ENCODE results near the gene BAIAP2.

BAIAP2 gene

DNA sequence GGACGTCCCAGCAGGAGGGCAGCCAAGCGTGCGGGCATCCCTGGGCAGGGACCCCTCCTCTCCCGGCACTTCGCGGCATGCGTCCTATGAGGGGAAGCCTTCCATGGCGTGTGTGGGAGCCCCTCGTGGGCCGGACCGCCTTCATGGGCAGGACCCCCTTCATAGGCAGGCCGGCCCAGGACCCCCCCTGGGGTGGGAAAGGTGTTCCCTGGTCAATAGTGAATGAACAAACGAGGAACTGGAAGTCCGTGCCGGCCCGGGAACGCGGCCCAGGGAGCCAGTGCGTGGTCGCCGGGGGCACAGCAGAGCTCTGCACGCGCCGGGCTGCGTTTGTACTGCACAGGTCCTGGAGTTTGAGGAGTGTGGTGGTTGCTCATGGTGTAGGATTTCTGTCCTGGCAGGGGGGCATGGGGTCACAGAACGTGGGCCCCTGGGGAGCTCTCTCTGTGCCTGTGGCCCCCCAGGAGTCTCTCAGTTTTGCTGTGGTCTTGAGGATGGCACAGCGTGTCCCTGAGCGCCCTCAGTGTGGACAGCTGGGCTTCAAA lies 13.9 kb downstream of the BAIAP2 start:
- intact Hi-C loops (cut with DNase I): no loop called here
- no peak for DNase-seq

DNA sequence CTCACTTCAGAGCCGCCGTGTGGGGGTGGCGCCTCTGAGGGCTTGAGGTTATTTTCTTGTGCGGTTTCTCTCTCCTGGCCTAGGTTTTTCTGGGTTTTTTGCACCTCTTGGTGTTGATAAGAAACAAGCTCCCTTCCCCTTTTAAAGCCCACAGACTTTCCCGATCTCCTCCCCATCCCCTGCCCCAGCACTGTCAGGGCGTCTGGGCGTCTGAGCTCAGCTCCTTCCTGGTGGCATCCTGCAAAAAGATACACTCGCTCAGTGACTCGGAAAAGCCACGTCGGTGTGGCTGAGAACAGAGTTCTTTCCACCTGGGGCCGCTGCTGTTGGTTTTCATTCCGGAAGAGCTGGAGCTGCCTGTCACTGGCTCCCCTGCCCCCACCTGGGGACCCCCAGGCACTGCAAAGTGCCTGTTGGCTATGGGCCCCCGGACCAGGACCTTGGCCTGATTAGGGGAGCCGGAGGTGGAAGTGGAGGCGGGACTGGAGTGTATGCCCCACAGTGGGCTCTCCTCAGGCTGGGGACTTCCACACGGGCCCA lies 14.5 kb downstream of the BAIAP2 start:
- no peak for DNase-seq
- intact Hi-C loops (cut with DNase I): no loop called here

DNA sequence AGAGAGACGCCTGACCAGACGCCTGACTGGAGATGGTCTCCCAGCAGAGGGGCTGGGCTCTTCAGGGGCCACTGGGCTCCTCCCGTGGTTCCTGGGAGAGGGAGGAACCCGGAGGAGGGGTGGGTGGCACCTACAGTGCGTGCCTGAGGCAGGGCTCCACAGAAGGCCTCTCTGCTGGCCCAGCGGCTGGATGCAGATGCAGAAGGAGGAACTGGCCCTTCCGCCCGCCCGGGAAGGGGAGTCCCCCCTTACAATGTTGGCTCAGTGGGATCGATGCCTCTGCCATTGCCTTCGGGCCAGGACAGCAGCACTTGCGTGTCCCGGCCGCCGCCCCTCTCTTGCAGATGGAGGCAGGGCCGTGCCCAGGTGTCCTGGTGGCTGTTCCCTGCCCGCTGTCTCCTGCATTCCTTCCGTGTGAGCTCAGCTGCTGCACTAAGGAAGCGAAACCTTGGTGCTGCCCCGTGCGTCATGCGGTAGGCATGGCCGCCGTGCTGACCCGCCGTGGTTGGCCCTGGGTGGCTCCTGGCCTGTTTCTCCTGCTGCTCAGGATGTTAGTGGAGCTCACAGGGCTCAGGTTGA lies 15.1 kb downstream of the BAIAP2 start:
- intact Hi-C loops (cut with DNase I): no loop called here
- DNase-seq: peak in 1 of 10 donors; percentile 91

DNA sequence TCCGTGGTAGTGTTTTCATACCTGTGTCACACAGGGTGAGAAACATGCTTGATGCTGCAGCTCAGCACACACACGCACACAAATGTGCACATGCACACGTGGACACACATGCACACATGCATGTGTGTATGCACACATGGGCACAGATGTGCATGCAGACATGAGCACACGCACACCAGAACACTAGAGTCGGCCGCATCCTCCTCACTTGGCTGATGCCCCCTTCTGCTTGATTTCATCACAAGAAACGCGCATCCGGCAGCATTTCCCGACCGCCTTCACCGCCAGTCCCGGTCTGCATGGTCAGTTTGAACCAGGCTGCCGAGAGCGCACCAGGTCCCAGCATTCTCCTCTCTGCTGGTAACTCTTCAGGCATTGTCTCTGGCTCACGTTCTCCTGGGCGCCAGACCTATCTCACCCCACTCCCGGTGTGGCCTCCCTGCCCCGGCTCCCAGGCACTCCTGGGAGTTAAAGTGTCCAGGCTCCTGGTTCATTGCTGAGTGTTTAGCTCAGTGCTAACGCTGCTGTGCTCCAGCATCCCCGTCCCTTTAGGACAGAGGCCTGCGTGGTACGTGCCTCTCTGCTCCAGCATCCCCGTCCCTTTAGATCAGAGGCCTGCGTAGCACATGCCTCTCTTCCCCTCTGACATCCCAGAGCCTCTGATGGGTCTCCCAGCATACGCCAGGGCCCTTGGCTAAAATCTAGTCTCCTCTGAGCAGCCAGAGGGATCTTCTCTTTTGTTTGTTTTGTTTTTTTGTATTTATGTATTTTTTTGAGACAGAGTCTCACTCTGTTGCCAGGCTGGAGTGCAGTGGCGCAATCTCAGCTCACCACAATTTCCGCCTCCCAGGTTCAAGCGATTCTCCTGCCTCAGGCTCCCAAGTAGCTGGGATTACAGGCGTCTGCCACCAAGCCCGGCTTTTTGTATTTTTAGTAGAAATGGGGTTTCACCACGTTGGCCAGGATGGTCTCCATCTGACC lies 16.0 kb downstream of the BAIAP2 start:
- no peak for DNase-seq
- intact Hi-C loops (cut with DNase I): no loop called here

DNA sequence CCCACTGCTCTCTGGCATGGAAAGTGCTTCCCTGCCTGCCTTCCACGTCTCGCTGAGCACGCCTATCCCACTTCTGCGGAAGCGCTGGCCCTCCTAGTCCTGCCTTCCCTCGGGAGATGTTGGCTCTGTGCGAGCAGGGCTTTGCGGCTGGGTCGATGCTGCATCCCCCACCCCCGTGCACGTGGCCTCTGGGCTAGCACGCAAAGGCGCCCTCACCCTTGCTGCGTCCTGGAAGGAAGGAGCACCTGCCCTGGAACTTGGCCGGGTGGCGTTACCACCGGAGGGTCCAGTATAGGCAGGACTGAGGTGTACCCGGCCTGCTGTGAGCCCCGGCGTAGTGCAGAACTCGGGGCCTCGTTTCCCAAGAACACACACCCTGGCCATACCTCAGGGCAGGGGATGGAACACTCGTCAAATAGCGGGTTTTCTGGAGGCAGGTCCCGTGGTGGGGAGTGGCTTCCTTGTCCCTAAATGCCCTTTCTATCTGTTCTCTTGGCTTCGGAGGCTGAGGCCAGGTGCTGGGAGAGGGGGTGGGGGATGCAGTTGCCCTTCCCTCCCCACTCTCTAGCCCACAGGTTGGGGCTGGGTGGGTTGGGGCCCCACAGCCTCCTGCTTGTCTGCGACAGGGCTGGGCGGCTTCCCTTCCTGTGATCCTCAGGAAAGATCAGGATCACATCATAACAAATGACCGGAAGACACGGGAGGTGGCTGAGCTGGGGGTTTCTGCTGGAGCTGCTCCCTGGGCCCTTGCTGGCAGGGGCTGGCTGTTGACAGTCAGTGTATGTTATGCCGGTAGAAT lies 17.4 kb downstream of the BAIAP2 start:
- intact Hi-C loops (cut with DNase I): no loop called here
- peak in 1 of 10 donors; percentile 80 for DNase-seq

DNA sequence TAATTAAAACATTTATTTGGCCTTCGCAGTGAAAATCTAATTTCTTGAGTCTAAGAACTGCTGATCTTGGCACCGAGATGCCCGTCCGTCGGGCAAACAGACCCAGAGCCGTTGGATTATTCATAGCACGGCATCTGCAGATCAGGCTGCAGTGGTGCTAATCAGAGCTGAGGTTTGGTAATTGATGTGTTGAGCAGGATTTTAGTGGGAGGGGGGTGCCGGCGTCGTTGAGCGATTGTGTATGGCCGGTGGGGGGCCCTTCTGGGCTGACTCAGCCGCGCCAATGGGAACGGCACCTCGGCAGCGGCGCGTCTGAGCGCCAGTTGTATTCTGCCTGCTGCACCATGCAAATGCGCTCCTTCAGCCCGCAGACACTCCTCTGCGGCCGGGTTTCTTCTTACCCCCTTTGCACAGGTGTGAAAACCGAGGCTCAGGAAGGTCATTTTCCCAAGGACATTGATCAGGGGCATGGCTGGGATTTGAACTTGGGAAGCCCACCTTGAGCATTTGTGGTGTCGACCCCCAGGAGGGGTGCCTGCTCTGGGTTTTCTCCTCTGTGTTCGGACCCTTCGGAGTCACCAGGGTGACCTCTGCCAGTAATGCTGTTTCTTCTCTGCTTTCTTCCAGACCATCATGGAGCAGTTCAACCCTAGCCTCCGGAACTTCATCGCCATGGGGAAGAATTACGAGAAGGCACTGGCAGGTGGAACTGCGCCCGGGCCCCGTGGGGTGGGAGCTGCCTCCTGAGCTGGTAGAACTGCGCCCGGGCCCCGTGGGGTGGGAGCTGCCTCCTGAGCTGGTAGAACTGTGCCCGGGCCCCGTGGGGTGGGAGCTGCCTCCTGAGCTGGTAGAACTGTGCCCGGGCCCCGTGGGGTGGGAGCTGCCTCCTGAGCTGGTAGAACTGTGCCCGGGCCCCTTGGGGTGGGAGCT lies 18.4 kb downstream of the BAIAP2 start:
- intact Hi-C loops (cut with DNase I): no loop called here
- DNase-seq: peak in 7 of 10 donors; percentile 50 to 95 (median 80)

DNA sequence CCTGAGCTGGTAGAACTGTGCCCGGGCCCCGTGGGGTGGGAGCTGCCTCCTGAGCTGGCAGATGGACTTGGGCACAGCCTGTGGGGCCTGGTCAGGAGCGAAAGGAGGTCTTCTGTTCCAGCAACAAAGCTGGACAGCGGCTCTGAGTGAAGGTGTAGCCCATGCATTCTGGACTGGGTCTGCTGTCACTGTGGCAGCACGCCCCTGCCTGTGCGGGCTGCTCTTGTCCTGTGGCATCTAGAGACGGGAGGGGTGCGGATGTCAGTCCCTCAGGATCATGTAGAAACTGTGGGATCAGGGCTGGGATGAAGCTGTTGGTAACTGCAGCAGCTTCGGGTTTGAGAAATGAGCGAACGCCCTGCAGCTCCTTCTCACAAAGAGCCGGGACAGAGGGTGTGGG lies 19.4 kb downstream of the BAIAP2 start:
- intact Hi-C loops (cut with DNase I): no loop called here
- DNase-seq: no peak

DNA sequence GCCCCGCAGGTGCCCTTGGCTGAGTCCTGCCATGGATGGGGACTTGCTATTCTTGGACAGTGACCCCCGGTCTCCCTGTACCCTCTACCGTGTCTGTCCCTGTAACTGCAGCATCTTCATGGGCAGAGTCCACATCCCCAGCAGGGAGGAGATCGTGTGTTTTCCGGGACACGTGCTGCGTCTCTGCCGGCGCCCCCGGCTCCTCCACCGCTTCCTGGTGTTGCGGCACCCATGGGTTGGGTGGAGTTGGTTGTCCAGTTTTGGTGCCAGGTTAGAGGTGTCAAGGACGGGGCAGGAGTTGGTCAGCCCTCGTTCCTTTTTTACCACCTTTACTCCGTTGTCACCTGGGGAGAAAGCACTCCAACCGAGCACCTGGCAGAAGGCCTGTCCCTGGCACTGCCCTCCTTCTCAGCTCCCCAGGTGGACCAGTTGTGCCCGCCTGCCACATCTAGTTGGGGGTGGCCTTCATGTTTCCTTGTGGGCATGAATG lies 20.0 kb downstream of the BAIAP2 start:
- intact Hi-C loops (cut with DNase I): no loop called here
- DNase-seq: no peak

DNA sequence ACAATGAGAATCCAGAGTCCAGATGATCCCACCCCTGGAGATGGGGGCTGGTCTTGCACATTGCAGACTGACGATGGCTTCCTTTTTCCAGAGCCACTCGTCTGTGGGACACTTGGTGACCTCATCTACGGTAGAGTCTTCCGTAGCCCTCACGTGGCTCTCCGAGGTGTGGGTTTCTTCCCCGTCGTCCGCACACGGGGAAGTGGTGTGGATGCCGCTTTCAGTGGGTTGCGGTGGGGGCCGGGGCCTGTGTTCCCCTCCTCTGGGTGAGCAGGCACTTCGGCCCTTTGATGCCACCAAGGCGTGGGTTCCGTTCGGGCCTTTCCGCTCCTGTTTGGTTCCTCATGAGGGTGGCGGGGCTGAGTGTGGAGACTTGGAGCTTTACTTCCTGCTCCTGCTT lies 21.4 kb downstream of the BAIAP2 start:
- DNase-seq: no peak
- intact Hi-C loops (cut with DNase I): no loop called here

DNA sequence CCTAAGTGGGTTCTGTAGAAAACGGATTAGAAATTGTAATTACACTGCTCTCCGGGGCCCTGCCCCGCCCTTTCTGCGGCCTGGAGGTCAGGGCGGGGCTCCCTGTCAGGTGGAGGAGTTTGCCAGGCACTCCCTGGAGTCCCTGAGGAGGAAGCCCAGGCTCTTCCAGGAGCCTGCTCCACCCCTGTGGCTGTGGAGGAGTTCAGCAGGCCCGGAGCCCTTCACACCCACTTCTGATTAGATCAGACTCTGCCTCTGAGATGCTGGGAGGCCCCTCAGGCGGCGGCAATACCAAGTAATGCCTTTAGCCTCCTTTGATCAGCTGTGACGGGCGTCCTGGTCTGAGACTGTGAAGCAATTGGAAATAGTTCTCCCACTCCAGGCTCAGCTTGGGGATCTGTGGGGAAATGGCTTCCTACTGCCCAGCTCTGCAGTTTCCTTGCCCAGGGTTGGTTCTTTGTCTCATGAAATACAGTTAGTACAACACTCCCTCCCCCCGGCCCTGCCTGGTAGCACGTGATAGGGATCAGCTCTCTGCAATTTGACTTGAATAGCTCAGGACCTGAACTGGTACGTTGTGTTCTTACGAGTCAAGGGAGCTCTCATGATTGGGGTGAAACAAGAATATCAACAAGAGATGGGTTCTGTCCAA lies 22.3 kb downstream of the BAIAP2 start:
- peak in 5 of 10 donors; percentile 58 to 92 (median 73) for DNase-seq
- intact Hi-C loops (cut with DNase I): no loop called here

DNA sequence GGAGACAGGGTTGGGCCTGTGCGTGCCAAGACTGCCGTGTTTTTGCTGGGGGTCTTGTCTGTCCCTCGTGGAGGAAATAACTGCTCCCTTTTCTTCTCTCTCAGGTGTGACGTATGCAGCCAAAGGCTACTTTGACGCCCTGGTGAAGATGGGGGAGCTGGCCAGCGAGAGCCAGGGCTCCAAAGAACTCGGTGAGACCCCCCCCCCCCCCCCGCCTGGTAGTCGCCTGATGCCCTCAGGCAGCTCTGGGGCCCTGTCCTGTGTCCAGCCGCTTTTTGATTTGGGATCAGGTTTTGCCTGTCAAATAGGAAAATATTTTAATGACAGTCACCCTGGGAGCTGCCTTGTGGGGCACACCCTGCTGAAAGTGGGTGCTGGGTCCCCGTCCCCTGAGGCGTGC lies 22.8 kb downstream of the BAIAP2 start:
- DNase-seq: no peak
- intact Hi-C loops (cut with DNase I): no loop called here

DNA sequence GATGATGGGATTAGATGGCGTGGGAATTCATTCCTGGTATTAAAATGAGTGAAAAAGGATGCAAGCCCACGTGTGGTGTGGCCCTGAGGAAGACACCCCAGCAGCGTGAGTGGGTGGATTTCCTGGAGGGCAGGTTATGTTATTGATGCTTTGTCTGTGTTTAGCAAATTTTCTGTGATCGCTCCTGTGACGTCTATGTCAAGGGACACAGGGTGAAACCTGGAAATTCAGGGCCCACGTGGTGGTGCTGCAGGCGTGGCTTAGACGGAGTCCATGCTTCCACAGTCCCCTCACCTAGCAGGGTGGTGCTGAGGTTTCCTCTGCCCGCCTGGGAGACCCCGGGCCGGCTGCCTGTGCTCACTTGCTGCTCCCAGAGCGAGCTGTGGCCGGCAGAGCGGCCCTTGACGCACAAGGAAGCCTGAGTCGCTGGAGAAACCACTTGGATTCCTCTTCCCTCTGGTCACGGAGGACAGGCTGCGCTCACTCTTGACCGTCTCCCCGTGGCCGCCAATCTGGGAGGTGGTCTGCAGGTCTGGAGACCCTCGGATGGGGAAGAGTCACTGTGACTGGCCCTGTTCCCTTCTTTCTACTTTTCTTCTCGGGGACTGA lies 23.4 kb downstream of the BAIAP2 start:
- intact Hi-C loops (cut with DNase I): no loop called here
- no peak for DNase-seq

DNA sequence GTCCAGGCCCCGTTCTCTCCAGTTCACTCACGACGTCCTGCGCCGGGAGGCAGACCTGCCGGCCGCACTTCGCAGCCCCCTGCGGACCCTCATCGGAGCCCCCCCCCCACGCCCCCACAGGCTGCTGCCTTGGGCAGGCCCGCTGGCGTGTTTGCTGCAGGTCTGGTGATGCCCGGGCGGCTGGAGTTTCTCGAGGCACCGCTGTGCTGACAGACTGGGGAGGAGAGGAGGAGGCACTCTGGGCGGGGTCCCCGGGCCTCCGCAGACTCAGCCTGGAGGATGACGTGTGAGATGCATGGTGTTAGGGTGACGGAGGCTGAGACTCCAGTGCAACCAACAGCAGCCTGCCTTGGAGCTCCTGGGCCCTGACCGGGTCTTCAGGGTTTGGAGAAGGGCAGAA lies 24.1 kb downstream of the BAIAP2 start:
- intact Hi-C loops (cut with DNase I): no loop called here
- DNase-seq: peak in 3 of 10 donors; percentile 86 to 93 (median 92)

DNA sequence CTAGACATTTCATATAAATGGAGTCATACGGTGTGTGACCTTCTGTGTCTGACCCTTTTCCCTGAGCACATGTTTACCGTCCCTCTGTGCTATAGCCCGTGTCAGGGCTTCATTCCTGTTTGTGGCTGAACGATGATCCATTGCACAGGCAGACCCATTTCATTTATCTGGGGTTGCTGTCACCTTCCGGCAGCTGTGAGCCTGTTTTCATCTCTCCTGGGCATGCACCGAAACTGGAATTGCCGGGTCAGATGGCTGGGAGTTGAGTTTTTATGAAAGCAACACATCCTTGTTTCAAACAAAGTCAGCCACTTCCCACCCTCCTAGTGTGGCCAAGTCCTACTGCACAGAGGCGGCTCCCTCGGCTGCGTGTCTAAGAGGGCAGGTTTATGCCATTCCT lies 25.5 kb downstream of the BAIAP2 start:
- no peak for DNase-seq
- intact Hi-C loops (cut with DNase I): no loop called here

DNA sequence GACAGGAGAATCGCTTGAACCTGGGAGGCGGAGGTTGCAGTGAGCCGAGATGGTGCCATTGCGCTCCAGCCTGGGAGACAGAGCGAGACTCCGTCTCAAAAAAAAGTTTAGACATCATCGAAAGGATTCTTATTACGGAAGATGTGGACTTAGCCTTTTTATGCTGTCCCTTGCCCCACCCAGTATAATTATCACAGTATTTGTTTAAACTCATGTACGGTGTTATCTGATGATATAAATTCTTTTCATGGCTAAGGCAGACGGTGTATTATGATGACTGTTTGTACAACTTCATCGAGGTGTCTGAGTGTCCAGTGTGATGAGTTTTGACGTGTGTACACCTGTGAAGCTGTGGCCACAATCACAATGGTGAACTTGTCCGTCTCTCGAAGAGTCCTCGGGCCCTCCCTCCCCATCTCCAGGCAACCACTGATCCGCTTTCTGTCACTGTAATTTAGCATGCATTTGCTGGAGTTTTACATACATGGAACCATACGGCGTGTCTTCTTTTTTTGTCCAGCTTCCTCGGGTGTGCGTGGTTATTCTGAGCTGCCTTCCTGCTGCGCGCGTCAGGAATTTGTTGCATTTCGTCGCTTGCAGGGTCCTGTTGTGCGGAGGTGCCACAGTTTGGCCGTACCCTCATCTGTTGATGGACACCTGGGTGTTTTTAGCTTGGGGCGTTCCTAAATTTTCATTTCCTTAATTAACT lies 26.2 kb downstream of the BAIAP2 start:
- no peak for DNase-seq
- intact Hi-C loops (cut with DNase I): no loop called here

DNA sequence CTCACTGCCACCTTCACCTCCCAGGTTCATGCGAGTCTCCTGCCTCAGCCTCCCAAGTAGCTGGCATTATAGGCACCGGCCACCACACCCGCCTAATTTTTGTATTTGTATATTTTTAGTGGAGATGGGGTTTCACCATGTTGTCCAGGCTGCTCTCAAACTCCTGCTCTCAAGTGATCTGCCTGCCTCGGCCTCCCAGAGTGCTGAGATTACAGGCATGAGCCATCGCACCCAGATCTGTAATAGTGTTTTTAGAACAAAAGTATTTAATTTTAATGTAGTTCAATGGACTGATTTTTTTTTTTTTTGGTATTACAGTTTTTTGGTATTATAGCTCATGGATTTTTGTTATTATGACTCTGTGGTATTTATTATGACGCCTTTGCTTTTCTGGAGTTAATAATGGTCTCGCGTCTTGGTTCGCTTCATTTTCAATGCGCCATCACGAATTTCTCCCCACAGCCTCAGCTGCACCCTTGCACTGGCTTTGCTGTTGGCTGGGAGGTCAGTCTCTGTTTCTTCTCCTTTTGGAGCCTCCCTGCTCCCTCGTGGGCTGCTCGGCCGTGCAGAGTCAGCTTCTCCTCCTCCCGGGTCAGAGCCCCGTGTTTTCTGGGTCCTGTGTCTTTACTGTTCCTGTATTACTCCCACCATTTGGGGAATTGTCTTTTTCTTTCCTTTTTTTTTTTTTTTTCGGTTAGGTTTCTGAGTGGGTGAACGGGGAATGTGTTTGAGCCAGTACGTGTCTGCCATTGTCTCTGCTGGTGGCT lies 27.2 kb downstream of the BAIAP2 start:
- no peak for DNase-seq
- intact Hi-C loops (cut with DNase I): no loop called here
